DND-41 (cell line): ENCODE data around the gene MMD.

Experiments used
- EZH2 ChIP-seq: IDR thresholded peaks from 3 replicates; pipeline ENCODE4 v1.6.1; 2012; ENCODE audit warnings: borderline replicate concordance, low read depth, mild to moderate bottlenecking, moderate library complexity, low read length, inconsistent platforms; ENCODE audit not compliant: severe bottlenecking
- TF ChIP-seq, protein P1 (sequence below): IDR thresholded peaks from 2 replicates; pipeline ENCODE4 v1.5.1; 2012; ENCODE audit warnings: borderline replicate concordance, low read length, moderate library complexity, mild to moderate bottlenecking; ENCODE audit not compliant: poor library complexity, severe bottlenecking; ENCODE audit errors: extremely low read depth

DNA sequence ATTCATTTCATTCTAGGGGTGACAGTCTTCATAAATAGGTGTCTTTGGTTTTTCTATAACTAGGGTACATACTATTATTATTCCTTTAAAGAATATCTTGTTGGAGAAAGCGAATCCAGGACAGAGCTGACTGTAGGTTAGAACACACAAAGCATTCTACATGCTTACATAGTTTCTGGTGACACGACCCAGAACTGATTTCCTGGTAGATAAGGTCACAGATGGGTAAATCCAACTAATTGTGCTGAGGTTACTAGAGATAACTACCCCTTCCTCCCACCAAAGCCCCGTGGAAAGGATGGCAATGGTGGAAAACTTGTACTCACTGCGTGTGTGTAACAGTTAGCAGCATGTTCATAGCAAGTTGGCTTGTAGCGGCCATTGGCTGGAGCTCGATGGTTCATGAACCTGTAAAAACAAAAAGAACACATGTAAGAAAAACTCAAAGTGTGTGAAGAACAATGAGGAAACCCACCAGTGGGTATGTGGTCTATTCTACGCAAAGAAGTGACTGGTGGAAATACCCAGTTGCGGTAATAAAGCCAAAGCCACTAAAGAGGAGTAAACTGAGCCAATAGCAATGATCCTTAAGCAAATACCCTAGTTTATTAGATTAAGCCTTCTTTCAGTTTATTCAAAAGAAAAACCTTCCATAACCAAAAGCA lies 7.7 kb downstream of the MMD start:
- TF ChIP-seq, protein P1, sequence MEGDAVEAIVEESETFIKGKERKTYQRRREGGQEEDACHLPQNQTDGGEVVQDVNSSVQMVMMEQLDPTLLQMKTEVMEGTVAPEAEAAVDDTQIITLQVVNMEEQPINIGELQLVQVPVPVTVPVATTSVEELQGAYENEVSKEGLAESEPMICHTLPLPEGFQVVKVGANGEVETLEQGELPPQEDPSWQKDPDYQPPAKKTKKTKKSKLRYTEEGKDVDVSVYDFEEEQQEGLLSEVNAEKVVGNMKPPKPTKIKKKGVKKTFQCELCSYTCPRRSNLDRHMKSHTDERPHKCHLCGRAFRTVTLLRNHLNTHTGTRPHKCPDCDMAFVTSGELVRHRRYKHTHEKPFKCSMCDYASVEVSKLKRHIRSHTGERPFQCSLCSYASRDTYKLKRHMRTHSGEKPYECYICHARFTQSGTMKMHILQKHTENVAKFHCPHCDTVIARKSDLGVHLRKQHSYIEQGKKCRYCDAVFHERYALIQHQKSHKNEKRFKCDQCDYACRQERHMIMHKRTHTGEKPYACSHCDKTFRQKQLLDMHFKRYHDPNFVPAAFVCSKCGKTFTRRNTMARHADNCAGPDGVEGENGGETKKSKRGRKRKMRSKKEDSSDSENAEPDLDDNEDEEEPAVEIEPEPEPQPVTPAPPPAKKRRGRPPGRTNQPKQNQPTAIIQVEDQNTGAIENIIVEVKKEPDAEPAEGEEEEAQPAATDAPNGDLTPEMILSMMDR = no peak
- no peak for TF ChIP-seq EZH2
